GM12873 (cell line): ENCODE measurements around the gene MUC5B.

Experiments
- TF ChIP-seq, protein P1 (sequence below): IDR thresholded peaks from 2 replicates; pipeline ENCODE4 v1.5.1; 2012; ENCODE audit warnings: low read depth, mild to moderate bottlenecking, moderate library complexity, low read length, control low read depth; ENCODE audit not compliant: insufficient read depth; ENCODE audit errors: missing control alignments

Gene MUC5B

GRCh38 chr11:1201395-1202153 is 21.3 kb upstream of the MUC5B start:
- TF ChIP-seq, protein P1, sequence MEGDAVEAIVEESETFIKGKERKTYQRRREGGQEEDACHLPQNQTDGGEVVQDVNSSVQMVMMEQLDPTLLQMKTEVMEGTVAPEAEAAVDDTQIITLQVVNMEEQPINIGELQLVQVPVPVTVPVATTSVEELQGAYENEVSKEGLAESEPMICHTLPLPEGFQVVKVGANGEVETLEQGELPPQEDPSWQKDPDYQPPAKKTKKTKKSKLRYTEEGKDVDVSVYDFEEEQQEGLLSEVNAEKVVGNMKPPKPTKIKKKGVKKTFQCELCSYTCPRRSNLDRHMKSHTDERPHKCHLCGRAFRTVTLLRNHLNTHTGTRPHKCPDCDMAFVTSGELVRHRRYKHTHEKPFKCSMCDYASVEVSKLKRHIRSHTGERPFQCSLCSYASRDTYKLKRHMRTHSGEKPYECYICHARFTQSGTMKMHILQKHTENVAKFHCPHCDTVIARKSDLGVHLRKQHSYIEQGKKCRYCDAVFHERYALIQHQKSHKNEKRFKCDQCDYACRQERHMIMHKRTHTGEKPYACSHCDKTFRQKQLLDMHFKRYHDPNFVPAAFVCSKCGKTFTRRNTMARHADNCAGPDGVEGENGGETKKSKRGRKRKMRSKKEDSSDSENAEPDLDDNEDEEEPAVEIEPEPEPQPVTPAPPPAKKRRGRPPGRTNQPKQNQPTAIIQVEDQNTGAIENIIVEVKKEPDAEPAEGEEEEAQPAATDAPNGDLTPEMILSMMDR, result no peak

DNA sequence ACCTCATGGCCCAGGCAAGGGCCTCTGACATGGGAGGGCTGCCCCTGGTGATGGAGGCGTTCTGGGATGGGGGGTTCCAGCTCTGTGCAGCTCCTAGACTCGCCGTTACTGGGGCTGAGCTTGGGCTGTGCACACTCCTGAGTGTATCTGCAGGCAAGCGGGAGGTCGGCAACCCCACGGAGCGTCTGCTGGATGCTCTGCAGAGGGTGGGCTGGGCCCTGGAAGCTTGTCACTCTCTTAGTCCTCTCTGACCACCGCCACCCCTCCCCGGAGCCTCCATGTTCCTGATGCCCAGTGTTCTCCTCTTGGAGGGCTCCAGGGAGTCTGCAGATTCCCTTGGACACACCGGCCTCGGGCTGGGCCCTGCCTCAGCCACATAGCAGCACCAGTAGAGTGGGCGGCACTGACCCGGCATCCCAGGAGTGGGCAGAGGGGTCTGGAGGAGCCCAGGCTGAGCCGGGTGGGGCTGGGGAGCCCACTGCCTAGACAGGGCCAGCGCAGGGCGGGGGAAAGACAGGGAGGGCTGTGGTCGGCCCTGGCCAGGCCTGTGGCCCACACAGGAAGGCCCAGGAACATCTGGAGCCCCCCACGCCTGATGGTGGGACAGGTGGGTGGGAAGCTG is 20.6 kb upstream of the MUC5B start:
- TF ChIP-seq, protein P1, result no peak

- TF ChIP-seq, protein P1, result peak; percentile 93
Measured at GRCh38 chr11:1202776-1203504, 19.9 kb upstream of the MUC5B start.

DNA sequence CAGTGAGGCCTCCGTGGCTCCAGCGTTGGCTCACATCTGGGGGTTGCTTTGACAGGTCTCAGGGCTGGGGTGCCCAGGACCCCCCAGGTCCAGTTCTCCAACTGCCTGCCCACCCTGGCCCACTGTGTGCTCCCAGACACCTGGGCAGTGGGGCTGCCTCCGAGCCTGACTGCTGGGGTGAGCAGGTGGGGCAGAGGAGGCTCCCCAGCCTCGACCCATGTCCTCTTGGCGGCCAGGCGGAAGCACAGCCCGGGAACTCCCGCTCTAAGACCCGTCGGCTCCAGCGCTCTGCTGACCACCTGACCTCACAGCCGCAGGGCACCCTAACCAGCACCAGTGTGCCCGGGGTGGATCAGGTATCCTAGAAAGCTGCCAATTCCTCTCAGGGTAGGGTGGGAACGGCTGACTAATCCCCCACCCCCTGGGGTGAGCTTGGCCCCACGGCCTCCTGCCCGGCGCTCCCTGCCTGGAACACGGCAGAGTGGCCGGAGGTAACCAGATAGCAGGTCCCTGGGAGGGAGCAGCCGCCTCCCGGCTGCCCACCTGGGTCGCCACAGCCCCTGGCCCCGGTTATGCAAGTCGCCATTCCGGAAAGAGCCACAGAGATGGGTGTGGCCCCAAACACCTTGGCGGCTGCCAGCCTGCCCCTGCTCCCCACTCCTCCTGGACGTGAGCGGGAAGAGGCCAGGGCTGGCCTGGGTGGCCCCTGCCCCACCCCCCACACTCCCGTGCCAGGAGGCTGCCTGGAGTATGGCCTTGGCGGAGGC is 19.2 kb upstream of the MUC5B start:
- TF ChIP-seq, protein P1, result no peak

- TF ChIP-seq, protein P1, result no peak
Measured at GRCh38 chr11:1204381-1205101, 18.3 kb upstream of the MUC5B start.

DNA sequence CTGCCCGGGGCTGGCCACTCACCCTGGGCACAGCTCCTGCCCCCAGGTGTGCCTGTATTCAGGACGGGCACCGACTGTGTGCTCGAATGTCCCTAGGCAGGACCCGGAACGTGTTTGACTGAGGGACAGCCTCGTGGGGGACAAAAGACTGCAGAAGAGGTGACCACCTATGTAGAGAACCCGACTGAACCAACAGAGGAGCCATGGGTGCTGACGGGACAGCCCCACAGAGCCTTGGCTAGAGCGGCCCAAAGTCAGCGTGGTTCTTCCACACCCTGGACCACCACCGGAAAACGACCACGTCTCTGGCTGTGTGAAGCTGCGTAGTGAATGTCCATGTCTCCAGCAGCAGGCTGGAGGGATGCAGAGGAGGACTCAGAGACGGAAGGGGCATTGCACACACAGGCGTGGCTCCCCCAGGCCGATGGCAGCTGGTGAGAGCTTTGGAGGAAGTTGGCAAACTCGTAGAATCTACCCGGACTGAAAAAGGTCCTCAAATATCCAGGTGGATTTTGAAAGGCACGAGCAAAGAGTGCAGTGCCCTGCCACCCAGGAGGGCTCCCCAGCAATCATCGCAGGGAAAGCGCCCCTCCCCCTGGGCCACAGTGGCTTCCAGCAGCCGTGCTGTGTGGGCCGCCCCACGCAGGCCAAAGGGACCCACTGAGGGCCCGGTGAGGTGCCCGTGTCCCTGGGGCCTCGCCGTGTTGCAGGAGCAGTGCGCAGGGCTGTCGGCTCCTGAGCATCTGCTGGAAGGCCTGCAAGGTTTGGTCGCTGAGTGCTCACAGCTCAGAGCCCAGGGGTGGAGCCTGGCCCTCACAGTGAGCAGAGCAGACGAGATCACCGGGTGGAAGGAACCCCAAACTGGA is 17.5 kb upstream of the MUC5B start:
- TF ChIP-seq, protein P1, result no peak
